Midbrain (tissue), 1 donor: ENCODE measurements around the gene DOCK10.

Experiments
- DNase-seq: peaks from one replicate; lab custom pipeline; 2025; lab: John Stamatoyannopoulos, UW

The DOCK10 gene

GRCh38 chr2:224881846-224882245, 160.4 kb downstream of the DOCK10 start:
- no peak for DNase-seq

GRCh38 chr2:224876522-224876921, 165.7 kb downstream of the DOCK10 start:
- no peak for DNase-seq

GRCh38 chr2:224875841-224876240, 166.4 kb downstream of the DOCK10 start:
- DNase-seq, result no peak

DNA sequence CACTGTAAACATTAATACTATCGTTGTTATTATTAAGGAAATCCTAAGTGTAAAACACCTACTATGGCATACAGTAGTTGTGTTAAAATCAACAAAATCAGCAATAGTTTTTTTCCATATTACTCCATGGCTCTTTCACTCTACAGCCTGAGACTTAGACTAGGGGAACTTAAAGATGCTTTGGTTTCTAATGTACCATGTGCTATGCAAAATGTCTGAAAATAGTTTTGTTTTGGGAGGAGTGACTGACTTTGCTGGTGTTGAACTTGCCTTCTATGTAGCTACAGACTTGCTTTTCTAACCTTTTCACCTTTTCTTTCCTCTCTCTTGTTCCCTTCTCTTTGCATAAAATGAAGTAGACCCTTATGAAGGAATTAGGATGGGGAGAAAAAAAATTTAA, 167.1 kb downstream of the DOCK10 start:
- no peak for DNase-seq

GRCh38 chr2:224871813-224872212, 170.5 kb downstream of the DOCK10 start:
- no peak for DNase-seq

GRCh38 chr2:224870341-224870740, 171.9 kb downstream of the DOCK10 start:
- DNase-seq, result no peak

DNA sequence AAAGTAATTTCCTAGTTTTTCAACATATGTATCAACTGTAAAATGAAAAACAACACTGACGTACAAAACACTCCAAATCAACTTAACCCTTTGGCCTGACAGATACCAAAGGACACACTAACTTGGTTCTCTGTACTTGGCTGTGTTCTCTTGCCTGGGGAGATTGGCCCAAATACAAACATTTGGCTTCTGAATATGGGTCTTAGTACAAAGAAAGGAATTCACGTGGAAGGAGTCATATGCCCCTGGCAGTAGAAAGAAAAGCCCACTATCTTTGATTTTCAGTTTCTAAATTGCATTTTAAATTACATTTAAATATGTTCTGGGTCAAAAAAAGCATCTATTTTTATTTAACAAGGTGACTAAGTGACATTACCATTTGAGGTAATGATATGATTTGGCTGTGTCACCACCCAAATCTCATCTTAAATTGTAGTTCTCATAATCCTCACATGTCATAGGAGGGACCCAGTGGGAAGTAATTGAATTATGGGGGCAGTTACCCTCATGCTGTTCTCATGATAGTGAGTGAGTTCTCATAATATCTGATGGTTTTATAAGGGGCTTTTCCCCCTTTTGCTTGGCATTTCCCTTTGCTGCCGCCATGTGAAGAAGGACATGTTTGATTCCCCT, 172.6 kb downstream of the DOCK10 start:
- peak; percentile 34 for DNase-seq

- DNase-seq, result no peak
Measured at GRCh38 chr2:224865016-224865415, 177.3 kb downstream of the DOCK10 start.

DNA sequence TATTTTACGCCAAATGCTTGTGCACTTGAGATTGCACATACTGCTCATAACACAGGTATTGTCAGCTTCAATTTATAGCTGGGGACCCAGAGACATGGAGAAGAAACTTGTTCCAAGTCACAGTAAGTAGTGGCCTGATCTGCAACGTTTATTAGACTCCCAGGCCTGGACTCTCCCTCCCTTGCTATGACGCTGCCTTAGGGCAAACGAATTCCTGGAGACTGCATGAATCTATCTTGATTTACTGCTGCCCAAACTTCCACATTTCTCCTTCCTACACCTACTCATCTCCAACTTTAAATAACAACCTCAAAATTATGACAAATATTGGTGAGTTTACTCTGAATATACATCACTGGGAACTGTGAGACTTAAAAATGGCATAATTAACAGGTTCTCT, 181.0 kb downstream of the DOCK10 start:
- DNase-seq, result no peak

- no peak for DNase-seq
Measured at GRCh38 chr2:224860786-224861185, 181.5 kb downstream of the DOCK10 start.

DNA sequence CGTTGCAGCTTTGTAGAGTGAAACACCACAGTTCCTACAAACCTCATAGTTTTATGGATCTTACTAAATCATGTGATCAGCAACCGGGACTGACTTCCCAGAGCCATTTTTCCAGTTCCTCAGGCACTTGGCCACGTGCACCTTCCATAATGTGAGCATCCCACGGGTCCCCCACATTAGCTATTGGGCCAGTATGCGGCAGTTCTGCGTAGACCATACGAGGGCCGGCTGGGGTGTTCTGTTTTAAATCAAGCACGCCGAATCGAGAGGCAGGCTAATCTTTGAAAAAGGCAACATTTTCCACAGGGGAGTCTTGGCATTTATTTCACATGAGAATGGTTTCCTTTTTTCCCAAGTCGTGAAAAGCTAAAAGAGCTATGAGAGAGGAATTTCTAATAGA, 190.5 kb downstream of the DOCK10 start:
- no peak for DNase-seq

- DNase-seq, result no peak
Measured at GRCh38 chr2:224850081-224850480, 192.2 kb downstream of the DOCK10 start.

- no peak for DNase-seq
Measured at GRCh38 chr2:224849264-224849663, 193.0 kb downstream of the DOCK10 start.

DNA sequence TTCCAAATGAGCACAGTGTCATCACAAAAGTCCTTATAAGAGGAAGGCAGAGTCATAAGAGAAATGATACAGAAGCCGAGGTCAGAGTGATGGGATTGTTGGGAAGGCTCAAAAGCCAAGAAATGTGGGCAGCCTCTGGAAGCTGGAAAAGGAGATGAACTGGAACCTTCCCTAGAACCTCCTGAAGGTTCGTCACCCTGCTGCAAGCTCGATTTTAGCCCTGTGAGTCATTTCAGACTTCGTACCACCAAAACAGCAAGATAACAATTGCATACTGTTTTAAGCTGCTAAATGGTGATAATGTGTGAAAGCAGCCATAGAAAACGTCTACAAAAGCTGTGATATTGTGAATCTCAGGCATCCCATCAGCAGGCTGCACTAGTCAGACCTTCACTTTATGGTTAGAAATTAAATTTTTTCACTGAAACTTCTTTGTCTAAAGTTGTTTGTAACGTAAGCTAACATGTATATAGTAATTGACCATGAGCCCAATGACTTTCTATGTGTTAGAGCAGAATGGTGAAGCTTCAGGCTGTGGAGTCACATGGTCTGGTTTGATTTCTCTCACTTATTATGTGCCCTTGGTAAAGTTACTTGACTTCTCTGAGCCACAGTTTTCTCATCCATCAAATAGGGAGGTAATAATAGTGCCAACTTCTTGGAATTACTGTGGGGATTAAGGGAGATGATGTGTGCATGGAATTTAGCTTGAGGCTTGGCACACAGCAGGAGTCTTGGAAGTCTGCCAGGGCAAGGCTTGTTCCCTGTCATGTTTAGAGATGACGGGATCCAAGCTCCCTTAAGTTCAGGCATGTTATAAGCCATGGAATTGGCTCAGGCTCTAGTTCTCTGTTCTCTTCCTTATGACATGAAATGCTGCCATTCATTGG, 194.1 kb downstream of the DOCK10 start:
- peak; percentile 8 for DNase-seq

DNA sequence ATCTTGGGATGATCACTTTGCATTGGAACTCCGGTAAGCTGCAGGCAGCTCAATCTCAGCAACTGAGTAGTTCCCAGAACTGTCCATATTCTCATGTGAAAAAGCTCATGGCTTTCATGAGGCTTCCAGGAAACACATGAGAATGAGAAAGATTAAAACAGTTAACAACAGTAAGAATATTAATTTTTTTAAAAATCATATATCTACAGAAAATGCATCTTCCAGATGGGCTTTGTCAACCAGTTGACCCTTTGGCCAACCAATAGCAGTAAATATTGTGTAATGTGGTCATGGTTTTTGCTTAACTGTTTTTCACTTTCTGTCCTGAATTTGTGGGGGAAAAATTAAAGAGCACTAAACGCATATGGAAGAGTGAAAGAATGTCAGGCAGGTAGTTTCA, 194.9 kb downstream of the DOCK10 start:
- DNase-seq, result no peak

GRCh38 chr2:224846686-224847085, 195.6 kb downstream of the DOCK10 start:
- no peak for DNase-seq

DNA sequence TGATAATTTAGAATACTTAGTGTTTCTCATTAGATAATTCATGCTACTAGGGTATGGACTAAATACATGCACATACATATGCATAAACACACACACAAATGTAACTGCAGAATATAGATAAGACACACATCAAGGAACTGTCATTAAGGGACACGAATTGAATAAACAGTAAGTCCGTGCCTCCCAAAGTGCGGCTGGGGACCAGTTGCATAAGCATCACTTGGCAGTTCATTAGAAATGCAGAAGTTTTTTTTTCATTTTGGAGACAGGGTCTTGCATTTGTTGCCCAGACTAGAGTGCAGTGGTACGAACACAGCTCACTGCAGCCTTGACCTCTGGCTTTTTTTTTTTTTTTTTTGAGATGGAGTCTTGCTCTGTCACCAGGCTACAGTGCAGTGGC, 196.1 kb downstream of the DOCK10 start:
- DNase-seq, result no peak

DNA sequence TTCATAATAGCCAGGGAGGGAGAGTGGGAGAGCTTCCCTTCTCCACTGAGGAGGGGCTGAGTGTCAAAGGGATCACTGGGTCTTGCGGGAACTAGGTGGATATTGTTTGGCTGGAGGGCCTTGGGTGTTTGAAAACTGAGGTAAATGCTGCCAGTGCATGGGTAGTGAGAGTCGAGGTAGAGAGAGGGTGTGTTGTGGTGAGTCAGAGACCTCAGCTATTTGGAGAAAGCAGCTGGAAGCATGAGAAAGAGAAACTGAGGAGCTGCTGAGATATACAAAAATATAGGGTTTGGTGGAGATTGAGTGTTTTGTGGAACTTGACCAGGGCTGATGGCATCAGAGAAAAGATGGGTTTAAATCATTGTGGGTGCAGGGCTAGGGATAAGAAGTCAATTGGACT, 199.1 kb downstream of the DOCK10 start:
- DNase-seq, result no peak

DNA sequence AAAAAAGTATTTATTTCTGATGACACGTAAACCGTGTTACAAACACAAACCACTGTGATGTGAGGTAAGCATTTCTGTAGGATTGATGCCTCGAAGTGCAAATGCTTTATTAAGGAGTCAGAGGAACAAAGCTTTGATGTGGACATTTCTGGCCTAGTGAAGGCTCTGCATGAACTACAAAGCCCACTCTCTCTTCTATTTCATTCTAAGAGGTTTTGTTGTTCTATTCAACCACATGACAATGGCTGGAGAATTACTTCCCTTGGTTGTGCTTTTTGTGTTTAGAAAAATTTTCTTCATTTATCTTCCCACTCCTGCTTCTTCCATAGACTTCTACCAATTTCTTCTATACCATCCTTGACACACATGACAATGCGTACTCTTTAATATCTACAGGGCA, 200.4 kb downstream of the DOCK10 start:
- no peak for DNase-seq

GRCh38 chr2:224838335-224838734, 203.9 kb downstream of the DOCK10 start:
- DNase-seq, result no peak

DNA sequence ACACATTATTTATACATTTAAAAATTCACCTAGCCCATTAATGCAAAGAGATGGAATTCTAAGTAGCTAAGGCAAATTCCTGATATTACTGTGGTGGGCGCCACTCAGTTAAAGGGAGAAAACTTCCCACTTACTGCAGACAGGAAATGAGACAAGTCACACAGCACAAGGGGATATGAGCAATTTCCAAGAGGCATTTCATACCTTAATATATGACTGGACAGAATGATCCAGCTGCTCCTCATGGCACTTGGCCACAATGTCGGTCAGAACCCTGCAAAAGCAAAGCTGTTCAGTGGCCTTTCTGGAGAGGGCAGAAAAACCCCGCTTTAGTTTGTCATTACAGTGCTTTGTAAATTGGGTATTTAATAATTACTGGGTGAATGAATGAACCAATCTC, 204.7 kb downstream of the DOCK10 start:
- DNase-seq, result no peak

DNA sequence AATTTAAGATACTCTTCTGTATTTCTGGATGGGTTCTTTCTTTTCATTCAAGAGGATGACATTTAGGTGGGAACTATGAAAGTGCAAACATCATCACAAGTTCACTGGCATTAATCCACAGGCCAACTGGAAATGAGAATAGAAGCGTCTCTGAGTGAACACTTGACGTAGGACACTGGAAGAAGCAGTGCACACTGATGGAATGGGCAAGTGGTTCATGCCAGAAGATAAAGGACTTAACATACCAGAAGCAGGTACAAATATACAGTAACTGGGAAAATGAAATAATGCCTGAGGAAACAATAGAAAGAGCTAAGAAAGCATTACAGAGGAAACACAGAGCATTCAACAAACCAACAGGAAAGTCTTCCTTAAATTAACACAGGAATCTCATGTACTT, 205.2 kb downstream of the DOCK10 start:
- no peak for DNase-seq

GRCh38 chr2:224836263-224836662, 206.0 kb downstream of the DOCK10 start:
- DNase-seq, result no peak

GRCh38 chr2:224835405-224835804, 206.9 kb downstream of the DOCK10 start:
- DNase-seq, result no peak
